ENCODE data around the gene SMIM20. TPM values are rescaled to one million over a fixed set of nuclear protein-coding genes. Genes with fewer than 3 reads are reported as not detected.

SMIM20 gene
- total RNA-seq, 2 experiments from 2014 or later = 21.3 to 26.9 TPM

DNA sequence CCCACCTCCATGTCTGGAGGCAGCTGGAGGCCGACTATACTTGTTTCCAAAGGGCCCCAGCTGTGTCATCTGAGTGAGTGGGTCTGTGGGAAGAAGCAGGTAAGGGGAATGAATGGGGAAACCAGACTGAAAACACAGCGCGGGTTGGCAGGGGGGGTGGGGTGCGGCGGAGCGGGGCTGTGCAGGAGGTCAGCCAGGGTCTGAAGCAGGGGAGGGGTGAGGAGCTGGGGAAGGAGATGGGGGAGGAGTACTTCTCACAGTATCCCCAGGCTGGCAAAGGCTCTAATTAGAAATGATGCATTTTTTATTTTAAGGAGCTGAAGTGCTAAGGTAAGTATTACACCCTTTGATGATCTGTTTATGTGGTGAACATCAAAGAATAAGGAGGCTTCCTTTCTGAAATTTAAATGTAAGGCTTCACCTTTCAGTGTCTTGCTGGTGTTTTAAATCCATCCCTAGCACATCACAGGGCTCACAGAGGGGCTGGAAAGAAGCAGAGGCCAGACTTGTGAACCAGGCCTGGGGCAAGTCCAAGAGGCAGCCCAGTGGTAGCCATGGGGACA lies 37.5 kb downstream of the SMIM20 start:
- Mint-ChIP-seq H3K27me3 (peaks cover 25% of the 10 kb centered on the region), H3K4me1 (ENCODE audit: low read depth) (peaks cover 9% of the 10 kb centered on the region), H3K9me3 (no peaks in the 10 kb centered on the region), H3K36me3 (ENCODE audit: low read depth) (no peaks in the 10 kb centered on the region), H3K27ac (no peak overlapping the region), H3K4me3 (no peak overlapping the region)
- TF ChIP-seq, protein P1, sequence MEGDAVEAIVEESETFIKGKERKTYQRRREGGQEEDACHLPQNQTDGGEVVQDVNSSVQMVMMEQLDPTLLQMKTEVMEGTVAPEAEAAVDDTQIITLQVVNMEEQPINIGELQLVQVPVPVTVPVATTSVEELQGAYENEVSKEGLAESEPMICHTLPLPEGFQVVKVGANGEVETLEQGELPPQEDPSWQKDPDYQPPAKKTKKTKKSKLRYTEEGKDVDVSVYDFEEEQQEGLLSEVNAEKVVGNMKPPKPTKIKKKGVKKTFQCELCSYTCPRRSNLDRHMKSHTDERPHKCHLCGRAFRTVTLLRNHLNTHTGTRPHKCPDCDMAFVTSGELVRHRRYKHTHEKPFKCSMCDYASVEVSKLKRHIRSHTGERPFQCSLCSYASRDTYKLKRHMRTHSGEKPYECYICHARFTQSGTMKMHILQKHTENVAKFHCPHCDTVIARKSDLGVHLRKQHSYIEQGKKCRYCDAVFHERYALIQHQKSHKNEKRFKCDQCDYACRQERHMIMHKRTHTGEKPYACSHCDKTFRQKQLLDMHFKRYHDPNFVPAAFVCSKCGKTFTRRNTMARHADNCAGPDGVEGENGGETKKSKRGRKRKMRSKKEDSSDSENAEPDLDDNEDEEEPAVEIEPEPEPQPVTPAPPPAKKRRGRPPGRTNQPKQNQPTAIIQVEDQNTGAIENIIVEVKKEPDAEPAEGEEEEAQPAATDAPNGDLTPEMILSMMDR (IDR thresholded peaks at IDR 0.05) = no peak
- DNase-seq = no peak
- intact Hi-C loops (cut with micrococcal nuclease) = no loop called here
- POLR2A ChIA-PET = no interaction called here
- no peak for ATAC-seq
- CTCF ChIA-PET = interaction anchor here (1.1 kb wide), 1 partner anchor 37 kb away, joined by 4 read pairs; no protein-coding TSS in a partner anchor

DNA sequence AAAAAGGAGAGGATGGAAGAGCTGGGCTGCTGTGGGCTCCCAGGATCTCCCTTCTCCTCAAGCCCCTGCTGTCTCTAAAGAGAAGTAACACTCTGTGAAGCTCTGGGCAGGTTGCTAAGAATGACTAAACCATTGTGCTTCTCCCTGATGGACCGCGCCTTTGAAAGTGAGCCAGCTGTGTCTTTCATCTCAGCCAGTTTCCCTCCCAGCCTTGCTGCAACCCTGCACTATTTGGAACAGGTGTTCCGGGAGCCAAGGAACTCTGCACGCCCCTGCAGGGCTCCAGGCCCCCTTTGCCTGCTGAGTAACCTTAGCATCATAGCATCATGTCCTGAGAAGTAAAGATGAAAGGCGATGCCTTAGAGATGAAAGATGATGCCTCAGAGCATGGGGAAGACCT lies 39.7 kb downstream of the SMIM20 start:
- TF ChIP-seq, protein P1 (IDR thresholded peaks at IDR 0.05) = no peak
- DNase-seq (no peak), ATAC-seq (no peak)
- Mint-ChIP-seq H3K27ac (no peak overlapping the region), H3K27me3 (peaks cover 23% of the 10 kb centered on the region), H3K4me1 (ENCODE audit: low read depth) (peaks cover 9% of the 10 kb centered on the region), H3K36me3 (ENCODE audit: low read depth) (no peaks in the 10 kb centered on the region), H3K9me3 (no peaks in the 10 kb centered on the region), H3K4me3 (no peak overlapping the region)
- ChIA-PET CTCF (interaction anchor here (0.8 kb wide), 1 partner anchor 15 kb away, joined by 3 read pairs; no protein-coding TSS in a partner anchor), POLR2A (interaction anchor here (0.6 kb wide), 1 partner anchor 365 kb away, joined by 3 read pairs; no protein-coding TSS in a partner anchor)
- intact Hi-C loops (cut with micrococcal nuclease) = no loop called here

- intact Hi-C loops (cut with micrococcal nuclease) = no loop called here
Observed at GRCh38 chr4:25954293-25954904, 40.4 kb downstream of the SMIM20 start.

GRCh38 chr4:25955705-25956104 lies 41.7 kb downstream of the SMIM20 start:
- Mint-ChIP-seq H3K4me3 (no peak overlapping the region), H3K9me3 (no peaks in the 10 kb centered on the region)

More at GRCh38 chr4:25954293-25954904, 40.4 kb downstream of the SMIM20 start:
- CTCF ChIA-PET = interaction anchor here (1.1 to 1.4 kb wide), 2 partner anchors 28 to 34 kb away, joined by 4 read pairs; no protein-coding TSS in a partner anchor
- Mint-ChIP-seq H3K4me3 (no peak overlapping the region), H3K27ac (no peak overlapping the region), H3K27me3 (peaks cover 18% of the 10 kb centered on the region), H3K36me3 (ENCODE audit: low read depth) (no peaks in the 10 kb centered on the region), H3K9me3 (no peaks in the 10 kb centered on the region), H3K4me1 (ENCODE audit: low read depth) (peaks cover 9% of the 10 kb centered on the region)
- DNase-seq (no peak), ATAC-seq (no peak)
- TF ChIP-seq, protein P1 (IDR thresholded peaks at IDR 0.05) = no peak
- POLR2A ChIA-PET = no interaction called here

More at GRCh38 chr4:25955705-25956104, 41.7 kb downstream of the SMIM20 start:
- DNase-seq (no peak), ATAC-seq (no peak)
- ChIA-PET CTCF (interaction anchor here (0.8 to 1.4 kb wide), 3 partner anchors 8 to 32 kb away, joined by 3 to 4 read pairs (median 4); no protein-coding TSS in a partner anchor), POLR2A (interaction anchor here (1.1 kb wide), 1 partner anchor 21 kb away, joined by 3 read pairs; no protein-coding TSS in a partner anchor)
- intact Hi-C loops (cut with micrococcal nuclease) = no loop called here
- TF ChIP-seq, protein P1 (IDR thresholded peaks at IDR 0.05) = no peak
- H3K27me3 Mint-ChIP-seq = peaks cover 12% of the 10 kb centered on the region
- no peak overlapping the region for H3K27ac Mint-ChIP-seq
- H3K4me1 Mint-ChIP-seq (ENCODE audit: low read depth) = peaks cover 8% of the 10 kb centered on the region
- H3K36me3 Mint-ChIP-seq (ENCODE audit: low read depth) = no peaks in the 10 kb centered on the region

All from activated CD8-positive, alpha-beta T cell treated with anti-CD3 and anti-CD28 coated beads for 36 hours (primary cell).